ENCODE measurements around the gene DDX5. TPM values are rescaled to one million over a fixed set of nuclear protein-coding genes. Genes with fewer than 3 reads are reported as not detected.

DDX5 gene
- total RNA-seq, 4 donors from 2014 or later = 471 to 699 (median 575) TPM

DNA sequence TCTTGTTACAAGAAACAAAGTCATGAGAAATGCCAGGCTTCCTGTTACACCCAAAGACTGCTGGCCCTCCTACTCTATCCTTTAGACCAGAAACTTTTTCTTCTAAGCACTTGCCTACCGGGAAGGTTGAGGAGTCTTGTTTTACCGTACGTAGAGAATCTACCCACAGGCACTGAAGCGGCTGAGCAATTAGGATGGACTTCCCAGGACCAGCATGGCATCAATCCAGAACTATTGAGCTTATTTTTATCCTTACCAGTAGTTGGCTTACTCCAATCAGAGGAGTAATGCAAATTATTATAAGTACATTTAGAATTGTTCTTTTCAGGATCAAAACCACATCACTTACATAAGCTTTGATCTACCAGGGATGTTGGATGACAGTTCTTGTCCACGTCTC is 26.3 kb upstream of the DDX5 start:
- TF ChIP-seq, protein P1, sequence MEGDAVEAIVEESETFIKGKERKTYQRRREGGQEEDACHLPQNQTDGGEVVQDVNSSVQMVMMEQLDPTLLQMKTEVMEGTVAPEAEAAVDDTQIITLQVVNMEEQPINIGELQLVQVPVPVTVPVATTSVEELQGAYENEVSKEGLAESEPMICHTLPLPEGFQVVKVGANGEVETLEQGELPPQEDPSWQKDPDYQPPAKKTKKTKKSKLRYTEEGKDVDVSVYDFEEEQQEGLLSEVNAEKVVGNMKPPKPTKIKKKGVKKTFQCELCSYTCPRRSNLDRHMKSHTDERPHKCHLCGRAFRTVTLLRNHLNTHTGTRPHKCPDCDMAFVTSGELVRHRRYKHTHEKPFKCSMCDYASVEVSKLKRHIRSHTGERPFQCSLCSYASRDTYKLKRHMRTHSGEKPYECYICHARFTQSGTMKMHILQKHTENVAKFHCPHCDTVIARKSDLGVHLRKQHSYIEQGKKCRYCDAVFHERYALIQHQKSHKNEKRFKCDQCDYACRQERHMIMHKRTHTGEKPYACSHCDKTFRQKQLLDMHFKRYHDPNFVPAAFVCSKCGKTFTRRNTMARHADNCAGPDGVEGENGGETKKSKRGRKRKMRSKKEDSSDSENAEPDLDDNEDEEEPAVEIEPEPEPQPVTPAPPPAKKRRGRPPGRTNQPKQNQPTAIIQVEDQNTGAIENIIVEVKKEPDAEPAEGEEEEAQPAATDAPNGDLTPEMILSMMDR (IDR thresholded peaks at IDR 0.05; ENCODE audit: low read depth) = no peak

DNA sequence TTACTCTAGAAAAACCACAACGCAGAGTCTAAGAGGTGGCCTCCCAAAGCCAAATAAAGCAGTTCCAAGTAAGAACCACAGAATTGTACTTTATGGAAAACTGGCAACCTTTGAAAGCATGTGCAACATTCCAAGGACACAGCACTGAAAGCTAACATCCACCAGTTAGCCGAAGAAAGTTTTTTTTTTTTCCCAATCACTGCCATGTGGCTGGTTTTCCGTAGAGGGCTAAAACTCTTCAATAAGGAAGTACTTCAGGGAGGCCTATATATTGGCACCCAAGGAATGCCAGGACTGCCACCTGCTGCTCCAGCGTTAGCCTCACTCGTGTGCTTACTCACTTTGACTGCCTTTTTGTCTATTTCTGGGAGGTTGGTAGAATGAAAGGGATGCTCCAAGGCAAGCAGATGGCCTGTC is 25.9 kb upstream of the DDX5 start:
- TF ChIP-seq, protein P1 (IDR thresholded peaks at IDR 0.05; ENCODE audit: low read depth) = no peak

DNA sequence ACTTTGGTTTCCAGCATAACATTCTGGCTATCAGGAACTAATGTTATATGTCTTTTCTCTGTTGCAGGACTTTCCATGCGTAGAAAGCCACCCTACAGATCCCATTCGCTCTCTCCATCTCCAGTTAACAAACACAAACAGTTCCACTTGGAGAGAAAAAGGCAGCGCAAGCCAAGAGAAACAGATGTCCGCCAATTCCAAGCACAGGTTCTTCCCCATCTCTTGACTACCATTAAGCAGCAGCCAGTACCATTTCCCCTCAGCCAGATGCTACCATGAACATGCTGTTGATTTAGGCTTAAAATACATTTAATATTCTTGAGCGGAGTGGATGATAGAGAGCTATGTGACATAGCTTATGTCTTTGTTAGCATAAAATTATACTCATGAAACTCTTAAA is 23.1 kb upstream of the DDX5 start:
- TF ChIP-seq, protein P1 (IDR thresholded peaks at IDR 0.05; ENCODE audit: low read depth) = no peak

DNA sequence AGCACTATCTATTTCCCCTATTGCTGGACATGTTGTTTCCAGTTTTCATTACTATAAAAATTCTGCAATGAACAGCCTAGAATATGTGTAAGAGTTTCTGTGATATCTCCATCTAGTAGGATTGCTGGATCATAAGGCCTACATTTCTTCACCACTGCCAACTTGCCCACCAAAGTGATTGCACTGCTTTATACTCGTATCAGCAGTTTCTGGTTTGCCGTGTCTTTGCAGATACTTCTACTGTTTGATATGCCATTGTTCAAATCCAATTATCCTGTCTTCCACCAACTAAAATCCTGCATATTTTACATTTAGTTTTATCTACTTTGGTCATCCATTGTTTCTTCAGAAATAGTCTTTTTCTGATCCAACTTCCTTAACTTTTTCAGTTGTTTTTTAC is 21.8 kb upstream of the DDX5 start:
- TF ChIP-seq, protein P1 (IDR thresholded peaks at IDR 0.05; ENCODE audit: low read depth) = no peak

DNA sequence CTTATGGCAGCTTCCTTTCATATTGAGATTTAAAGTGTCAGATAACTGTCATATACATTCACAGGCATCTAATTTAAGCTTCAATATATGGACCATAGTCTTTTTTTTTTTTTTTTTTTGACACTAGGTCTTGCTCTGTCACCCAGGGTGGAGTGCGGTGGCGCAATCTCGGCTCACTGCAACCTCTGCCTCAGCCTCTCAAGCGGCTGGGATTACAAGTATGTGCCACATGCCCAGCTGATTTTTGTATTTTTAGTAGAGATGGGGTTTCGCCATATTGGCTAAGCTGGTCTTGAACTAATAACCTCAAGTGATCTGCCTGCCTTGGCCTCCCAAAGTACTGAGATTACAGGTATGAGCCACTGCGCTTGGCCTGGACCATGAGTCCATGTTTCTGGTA is 14.3 kb upstream of the DDX5 start:
- TF ChIP-seq, protein P1 (IDR thresholded peaks at IDR 0.05; ENCODE audit: low read depth) = no peak

DNA sequence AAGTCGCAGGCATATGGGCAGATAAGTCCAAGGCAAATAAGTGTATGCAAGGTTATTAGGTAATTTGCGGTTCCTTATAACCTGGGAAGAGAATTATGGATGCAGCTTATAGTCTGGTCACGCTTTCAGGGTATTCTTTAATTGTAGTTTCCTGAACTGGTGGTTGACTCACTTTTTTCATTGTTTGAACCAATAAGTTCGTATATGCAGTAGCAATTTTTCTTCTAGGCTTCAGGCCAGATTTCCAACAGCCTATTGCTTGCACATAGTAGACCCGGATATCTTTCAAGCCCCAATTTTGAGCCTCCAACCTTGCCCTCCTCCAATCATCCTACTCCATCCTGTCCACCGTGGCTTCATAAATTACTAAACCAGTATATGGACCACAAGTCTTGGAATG is 13.5 kb upstream of the DDX5 start:
- TF ChIP-seq, protein P1 (IDR thresholded peaks at IDR 0.05; ENCODE audit: low read depth) = no peak

DNA sequence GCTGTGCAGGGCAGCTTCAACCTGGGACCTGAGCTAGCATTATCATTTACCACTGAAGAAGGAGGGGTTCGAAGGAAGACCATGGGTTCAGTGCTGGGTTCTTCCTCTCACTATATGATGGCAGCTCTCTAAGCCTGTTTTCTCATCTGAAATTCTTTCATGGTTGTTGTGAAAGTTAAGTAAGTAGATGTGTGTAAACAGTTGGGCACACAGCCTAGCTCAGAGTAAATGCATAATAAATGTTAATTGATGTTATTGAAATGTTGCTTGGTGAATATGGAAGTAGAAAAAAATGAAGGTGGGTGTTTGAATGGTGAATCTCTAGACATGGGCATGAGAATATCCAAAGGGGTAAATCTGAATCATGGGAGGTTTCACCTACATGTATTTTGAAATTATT is 9.7 kb upstream of the DDX5 start:
- TF ChIP-seq, protein P1 (IDR thresholded peaks at IDR 0.05; ENCODE audit: low read depth) = no peak

Data from subcutaneous adipose tissue (tissue), 4 donors.